ENCODE results near the gene LY6G5B. TPM values are rescaled to one million over a fixed set of nuclear protein-coding genes. Genes with fewer than 3 reads are reported as not detected.

LY6G5B gene
- total RNA-seq, 4 donors from 2014 or later: 2.9 to 4.0 (median 3.2) TPM

DNA sequence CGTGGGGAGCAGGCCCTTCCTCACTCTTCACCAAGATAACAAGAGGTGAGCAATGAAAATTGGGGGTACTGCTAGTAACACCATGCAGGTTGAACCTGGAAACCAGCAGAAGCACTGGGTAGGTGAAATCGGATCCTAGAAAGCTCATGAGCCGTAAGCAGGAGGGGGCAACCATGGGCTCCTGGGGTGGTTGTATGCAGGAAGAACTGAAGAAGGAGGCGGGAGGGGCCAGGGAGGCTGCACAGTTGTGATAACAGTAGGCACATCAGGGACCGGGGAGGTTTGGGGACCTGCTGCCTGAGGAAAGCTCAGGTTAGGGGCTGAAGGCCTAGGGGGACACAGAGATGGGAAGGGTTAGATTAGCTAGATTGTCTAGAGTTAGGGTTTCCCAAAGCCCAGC is 16.7 kb downstream of the LY6G5B start:
- 77% methylated on average over 5 of the region's 5 CpGs for WGBS
- intact Hi-C loops (cut with DNase I): loop anchor here (10.0 kb wide), 1 partner anchor 178 kb away; the partner anchor contains the start of gene NEU1
- H3K4me1 ChIP-seq: peaks cover 0 to 16% (median 15%) of the 10 kb centered on the region in 4 donors

DNA sequence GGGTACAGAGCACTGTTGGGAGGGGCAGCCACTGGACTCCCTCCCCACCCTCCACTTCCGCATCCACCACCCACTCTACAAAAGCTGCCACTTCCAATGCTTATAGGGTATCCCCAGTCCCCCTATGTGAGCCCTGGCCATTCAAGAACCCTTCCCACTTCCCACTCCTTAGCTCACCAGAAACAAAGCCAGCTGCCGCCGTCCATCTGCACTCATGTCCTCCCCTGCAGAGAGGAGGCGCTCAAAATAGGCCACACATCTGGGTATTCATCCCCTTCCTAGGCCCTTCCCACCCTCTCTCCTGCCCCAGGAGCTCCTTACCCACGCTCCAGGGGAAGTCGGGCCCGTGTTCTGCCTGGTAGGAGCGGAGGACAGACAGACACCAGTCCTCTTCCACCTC is 17.5 kb downstream of the LY6G5B start:
- Histone ChIP-seq H3K9me3 (no peaks in the 10 kb centered on the region), H3K27me3 (no peaks in the 10 kb centered on the region), H3K36me3 (peaks cover 39 to 79% (median 70%) of the 10 kb centered on the region in 4 donors), H3K27ac (replicated peaks in 1 of 4) (no peak overlapping the region), H3K4me3 (no peak overlapping the region), H3K4me1 (peaks cover 0 to 11% (median 10%) of the 10 kb centered on the region in 4 donors)
- no peak for DNase-seq (ENCODE audit: extremely low spot score)
- TF ChIP-seq POLR2A (IDR thresholded peaks at IDR 0.05; ENCODE audit: low read depth) (no peak), POLR2AphosphoS5 (IDR thresholded peaks at IDR 0.05) (no peak), EP300 (IDR thresholded peaks at IDR 0.05) (no peak)
- TF ChIP-seq, protein P1, sequence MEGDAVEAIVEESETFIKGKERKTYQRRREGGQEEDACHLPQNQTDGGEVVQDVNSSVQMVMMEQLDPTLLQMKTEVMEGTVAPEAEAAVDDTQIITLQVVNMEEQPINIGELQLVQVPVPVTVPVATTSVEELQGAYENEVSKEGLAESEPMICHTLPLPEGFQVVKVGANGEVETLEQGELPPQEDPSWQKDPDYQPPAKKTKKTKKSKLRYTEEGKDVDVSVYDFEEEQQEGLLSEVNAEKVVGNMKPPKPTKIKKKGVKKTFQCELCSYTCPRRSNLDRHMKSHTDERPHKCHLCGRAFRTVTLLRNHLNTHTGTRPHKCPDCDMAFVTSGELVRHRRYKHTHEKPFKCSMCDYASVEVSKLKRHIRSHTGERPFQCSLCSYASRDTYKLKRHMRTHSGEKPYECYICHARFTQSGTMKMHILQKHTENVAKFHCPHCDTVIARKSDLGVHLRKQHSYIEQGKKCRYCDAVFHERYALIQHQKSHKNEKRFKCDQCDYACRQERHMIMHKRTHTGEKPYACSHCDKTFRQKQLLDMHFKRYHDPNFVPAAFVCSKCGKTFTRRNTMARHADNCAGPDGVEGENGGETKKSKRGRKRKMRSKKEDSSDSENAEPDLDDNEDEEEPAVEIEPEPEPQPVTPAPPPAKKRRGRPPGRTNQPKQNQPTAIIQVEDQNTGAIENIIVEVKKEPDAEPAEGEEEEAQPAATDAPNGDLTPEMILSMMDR (IDR thresholded peaks at IDR 0.05): no peak
- WGBS: 77% methylated on average over 8 of the region's 8 CpGs
- intact Hi-C loops (cut with DNase I): loop anchor here (10.0 kb wide), 1 partner anchor 177 kb away; the partner anchor contains the start of gene NEU1

More for the DNA sequence above, 16.7 kb downstream of the LY6G5B start:
- no peak overlapping the region for H3K27ac ChIP-seq (replicated peaks in 1 of 4)
- TF ChIP-seq POLR2AphosphoS5 (IDR thresholded peaks at IDR 0.05): no peak
- no peak for TF ChIP-seq EP300 (IDR thresholded peaks at IDR 0.05)
- TF ChIP-seq, protein P1 (IDR thresholded peaks at IDR 0.05): no peak
- no peak for TF ChIP-seq POLR2A (IDR thresholded peaks at IDR 0.05; ENCODE audit: low read depth)
- DNase-seq (ENCODE audit: extremely low spot score): no peak
- no peaks in the 10 kb centered on the region for H3K9me3 ChIP-seq
- no peaks in the 10 kb centered on the region for H3K27me3 ChIP-seq
- H3K4me3 ChIP-seq: no peak overlapping the region
- peaks cover 36 to 71% (median 61%) of the 10 kb centered on the region in 4 donors for H3K36me3 ChIP-seq

DNA sequence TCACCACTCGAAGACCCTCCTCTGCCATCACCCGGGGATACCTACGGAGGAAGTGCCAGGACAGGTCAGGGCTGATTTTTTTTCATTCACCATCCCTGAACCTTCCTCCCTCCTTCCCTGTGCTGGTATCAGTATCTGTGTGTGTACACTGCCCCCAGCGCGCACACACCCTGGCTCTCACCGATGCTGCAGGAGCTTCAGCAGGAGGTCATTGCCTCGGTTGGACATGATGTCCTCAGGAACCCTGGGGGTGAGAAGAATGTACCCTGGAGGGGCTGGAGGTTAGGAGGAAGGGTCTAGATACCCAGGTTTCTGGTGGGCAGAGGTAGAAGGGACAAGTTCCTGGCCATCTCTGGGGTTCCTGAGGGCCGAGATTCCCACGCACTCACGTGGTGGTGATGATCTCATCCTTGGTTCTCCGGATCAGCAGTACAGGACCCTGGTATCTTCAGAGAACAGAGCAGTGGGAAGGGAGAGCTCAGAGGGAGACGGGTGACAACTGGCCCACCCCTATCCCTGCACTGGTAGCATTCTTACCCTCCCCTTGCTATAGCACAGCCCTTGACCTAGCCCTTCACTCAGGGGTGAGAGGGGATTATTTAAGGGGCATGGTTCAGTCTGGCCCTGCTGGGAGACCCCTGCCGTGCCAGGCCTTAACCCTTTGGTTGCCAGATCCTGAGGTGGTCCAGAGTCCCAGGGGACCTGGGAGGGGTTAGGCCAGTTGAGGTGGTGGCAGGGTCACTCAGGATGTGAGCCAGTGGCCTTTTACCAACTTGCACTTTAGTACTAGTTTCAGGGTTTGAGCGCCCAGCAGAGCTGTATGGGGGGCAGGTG is 18.3 kb downstream of the LY6G5B start:
- 79% methylated on average over 14 of the region's 14 CpGs for WGBS
- no peak for DNase-seq (ENCODE audit: extremely low spot score)

DNA sequence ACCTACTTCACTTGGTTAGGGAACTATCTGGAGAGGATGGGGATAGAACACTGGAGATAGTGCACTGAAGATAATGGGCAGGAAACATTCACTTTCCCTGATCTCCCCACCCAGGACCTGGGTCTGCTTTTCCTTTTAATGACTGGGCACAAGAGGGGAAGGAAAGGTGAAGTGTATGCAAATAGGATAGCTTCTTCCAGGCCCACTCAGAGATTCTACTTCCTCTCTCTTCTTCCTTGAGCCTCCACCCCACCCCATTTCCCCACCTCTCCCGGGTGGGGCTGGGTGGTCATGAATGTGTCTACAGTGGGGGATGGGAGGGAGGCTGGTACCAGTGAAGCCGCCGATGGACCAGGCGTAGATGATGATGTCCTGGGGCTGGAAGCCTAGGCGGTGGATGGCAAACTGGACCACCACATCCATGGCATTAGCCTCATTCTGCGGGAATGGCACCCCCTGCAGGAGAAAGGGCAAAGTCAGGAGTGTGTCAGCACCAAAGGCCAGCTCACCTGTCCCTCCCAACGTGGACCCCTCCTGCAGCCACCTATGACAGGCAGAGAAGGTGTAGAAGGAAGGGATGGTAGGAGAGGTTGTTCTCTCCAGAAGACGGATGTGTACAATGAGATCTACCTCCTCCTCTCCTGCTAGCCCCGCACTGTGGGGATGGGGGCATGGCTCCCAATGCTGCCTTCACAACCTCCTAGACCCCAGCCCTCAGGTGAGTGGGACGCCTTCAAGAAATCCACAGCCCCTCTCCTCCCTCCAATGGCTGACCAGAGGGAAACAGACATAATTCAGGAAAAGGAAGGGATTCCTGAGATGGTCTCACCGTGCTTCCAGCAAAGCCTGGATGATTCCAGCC is 19.7 kb downstream of the LY6G5B start:
- intact Hi-C loops (cut with DNase I): loop anchor here (10.0 kb wide), 1 partner anchor 175 kb away; the partner anchor contains the start of gene NEU1
- TF ChIP-seq POLR2AphosphoS5 (IDR thresholded peaks at IDR 0.05): no peak
- TF ChIP-seq, protein P1 (IDR thresholded peaks at IDR 0.05): peak in 1 of 3 experiments; percentile 23

More for the DNA sequence above, 18.3 kb downstream of the LY6G5B start:
- Histone ChIP-seq H3K27me3 (no peaks in the 10 kb centered on the region), H3K9me3 (no peaks in the 10 kb centered on the region), H3K4me1 (peaks cover 0 to 7% (median 6%) of the 10 kb centered on the region in 4 donors), H3K4me3 (no peak overlapping the region), H3K27ac (replicated peaks in 1 of 4) (no peak overlapping the region), H3K36me3 (peaks cover 43 to 86% (median 77%) of the 10 kb centered on the region in 4 donors)
- TF ChIP-seq POLR2AphosphoS5 (IDR thresholded peaks at IDR 0.05) (no peak), POLR2A (IDR thresholded peaks at IDR 0.05; ENCODE audit: low read depth) (no peak), EP300 (IDR thresholded peaks at IDR 0.05) (no peak)
- TF ChIP-seq, protein P1 (IDR thresholded peaks at IDR 0.05): no peak
- intact Hi-C loops (cut with DNase I): loop anchor here (10.0 kb wide), 1 partner anchor 177 kb away; the partner anchor contains the start of gene NEU1

More for the DNA sequence above, 19.7 kb downstream of the LY6G5B start:
- no peak for DNase-seq (ENCODE audit: extremely low spot score)
- H3K27me3 ChIP-seq: no peaks in the 10 kb centered on the region
- no peaks in the 10 kb centered on the region for H3K4me1 ChIP-seq
- peaks cover 55 to 96% (median 91%) of the 10 kb centered on the region in 4 donors for H3K36me3 ChIP-seq
- no peak overlapping the region for H3K4me3 ChIP-seq
- H3K9me3 ChIP-seq: no peaks in the 10 kb centered on the region
- H3K27ac ChIP-seq (replicated peaks in 1 of 4): no peak overlapping the region
- WGBS: 83% methylated on average over 9 of the region's 11 CpGs
